ENCODE measurements around the gene UBAP2.
A peak's percentile ranks its signal among the peaks of the same experiment; 100 is the strongest.

DNA sequence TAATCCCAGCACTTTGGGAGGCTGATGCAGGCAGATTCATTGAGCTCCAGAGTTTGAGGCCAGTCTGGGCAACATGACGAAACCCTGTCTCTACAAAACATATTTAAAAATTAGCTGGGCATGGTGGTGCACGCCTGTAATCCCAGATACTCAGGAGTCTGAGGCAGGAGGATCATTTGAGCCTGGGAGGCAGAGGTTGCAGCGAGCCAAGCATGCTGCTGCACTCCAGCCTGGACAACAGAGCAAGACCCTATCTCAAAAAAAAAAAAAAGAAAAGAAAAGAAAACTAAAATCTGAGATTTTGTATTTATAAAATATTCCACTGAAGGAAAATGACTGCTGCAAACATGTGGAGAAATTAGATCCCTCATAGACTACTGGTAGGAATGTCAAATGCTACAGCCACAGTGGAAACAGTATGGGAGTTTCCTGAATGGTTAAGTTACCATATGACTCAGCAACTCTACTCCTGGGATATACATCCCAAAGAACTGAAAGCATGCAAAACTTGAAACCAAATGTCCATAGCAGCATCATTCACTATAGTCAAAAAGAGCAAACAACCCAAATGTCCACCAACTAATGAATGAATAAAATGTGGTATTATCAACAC lies 106.1 kb downstream of the UBAP2 start:
- TF ChIP-seq, protein P1, sequence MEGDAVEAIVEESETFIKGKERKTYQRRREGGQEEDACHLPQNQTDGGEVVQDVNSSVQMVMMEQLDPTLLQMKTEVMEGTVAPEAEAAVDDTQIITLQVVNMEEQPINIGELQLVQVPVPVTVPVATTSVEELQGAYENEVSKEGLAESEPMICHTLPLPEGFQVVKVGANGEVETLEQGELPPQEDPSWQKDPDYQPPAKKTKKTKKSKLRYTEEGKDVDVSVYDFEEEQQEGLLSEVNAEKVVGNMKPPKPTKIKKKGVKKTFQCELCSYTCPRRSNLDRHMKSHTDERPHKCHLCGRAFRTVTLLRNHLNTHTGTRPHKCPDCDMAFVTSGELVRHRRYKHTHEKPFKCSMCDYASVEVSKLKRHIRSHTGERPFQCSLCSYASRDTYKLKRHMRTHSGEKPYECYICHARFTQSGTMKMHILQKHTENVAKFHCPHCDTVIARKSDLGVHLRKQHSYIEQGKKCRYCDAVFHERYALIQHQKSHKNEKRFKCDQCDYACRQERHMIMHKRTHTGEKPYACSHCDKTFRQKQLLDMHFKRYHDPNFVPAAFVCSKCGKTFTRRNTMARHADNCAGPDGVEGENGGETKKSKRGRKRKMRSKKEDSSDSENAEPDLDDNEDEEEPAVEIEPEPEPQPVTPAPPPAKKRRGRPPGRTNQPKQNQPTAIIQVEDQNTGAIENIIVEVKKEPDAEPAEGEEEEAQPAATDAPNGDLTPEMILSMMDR (conservative IDR thresholded peaks at IDR 0.05; ENCODE audit: low read depth, low read length): peak; percentile 73
- TF ChIP-seq RAD21 (IDR thresholded peaks at IDR 0.05; ENCODE audit: low read length) (no peak; the same call in 1 of the 2 replicates), POLR2A (IDR thresholded peaks at IDR 0.05; ENCODE audit: low read depth, low read length) (no peak), BHLHE40 (IDR thresholded peaks at IDR 0.05; ENCODE audit: low read depth, low read length) (no peak), RFX5 (IDR thresholded peaks at IDR 0.05; ENCODE audit: low read depth, low read length) (no peak), SMC3 (IDR thresholded peaks at IDR 0.05; ENCODE audit: low read depth, low read length) (no peak), RCOR1 (IDR thresholded peaks at IDR 0.05; ENCODE audit: insufficient replicate concordance, low read length) (no peak), MXI1 (IDR thresholded peaks at IDR 0.05; ENCODE audit: borderline replicate concordance, low read depth, low read length) (0 out of 2 replicates have a peak, but pooled peaks have one; percentile 36)
- TF ChIP-seq, protein P2, sequence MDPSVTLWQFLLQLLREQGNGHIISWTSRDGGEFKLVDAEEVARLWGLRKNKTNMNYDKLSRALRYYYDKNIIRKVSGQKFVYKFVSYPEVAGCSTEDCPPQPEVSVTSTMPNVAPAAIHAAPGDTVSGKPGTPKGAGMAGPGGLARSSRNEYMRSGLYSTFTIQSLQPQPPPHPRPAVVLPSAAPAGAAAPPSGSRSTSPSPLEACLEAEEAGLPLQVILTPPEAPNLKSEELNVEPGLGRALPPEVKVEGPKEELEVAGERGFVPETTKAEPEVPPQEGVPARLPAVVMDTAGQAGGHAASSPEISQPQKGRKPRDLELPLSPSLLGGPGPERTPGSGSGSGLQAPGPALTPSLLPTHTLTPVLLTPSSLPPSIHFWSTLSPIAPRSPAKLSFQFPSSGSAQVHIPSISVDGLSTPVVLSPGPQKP (IDR thresholded peaks at IDR 0.05; ENCODE audit: borderline replicate concordance, low read depth, low read length): no peak
- TF ChIP-seq, protein P3, sequence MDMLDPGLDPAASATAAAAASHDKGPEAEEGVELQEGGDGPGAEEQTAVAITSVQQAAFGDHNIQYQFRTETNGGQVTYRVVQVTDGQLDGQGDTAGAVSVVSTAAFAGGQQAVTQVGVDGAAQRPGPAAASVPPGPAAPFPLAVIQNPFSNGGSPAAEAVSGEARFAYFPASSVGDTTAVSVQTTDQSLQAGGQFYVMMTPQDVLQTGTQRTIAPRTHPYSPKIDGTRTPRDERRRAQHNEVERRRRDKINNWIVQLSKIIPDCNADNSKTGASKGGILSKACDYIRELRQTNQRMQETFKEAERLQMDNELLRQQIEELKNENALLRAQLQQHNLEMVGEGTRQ (IDR thresholded peaks at IDR 0.05; ENCODE audit: low read depth, low read length): no peak
